Vagina (tissue), 2 donors: ENCODE measurements around the gene HMGN5.

ENCODE experiments used
- POLR2A ChIP-seq, 2 donors: fragments of 450-650 bp; IDR thresholded peaks; one replicate each; pipeline ENCODE4 v1.6.1; 2017; ENCODE audit warnings: antibody characterized with exemption in 2 of 2, mild to moderate bottlenecking in 2 of 2, moderate library complexity in 2 of 2
- POLR2AphosphoS5 ChIP-seq, 2 donors: sonication (generic); formaldehyde crosslinking; IDR thresholded peaks; one replicate each; pipeline ENCODE4 v1.9.0; 2017; ENCODE audit warnings: antibody characterized with exemption in 2 of 2, mild to moderate bottlenecking in 2 of 2, low read depth in 1 of 2; ENCODE audit not compliant: insufficient read depth in 1 of 2
- TF ChIP-seq, protein P1 (sequence below), 3 experiments: fragments of 450-650 bp in 2 of 3; fragments of 200-600 bp in 1 of 3; sonication (generic) in 1 of 3; IDR thresholded peaks; one replicate each; pipeline ENCODE4 v1.5.1; 2017 to 2019; ENCODE audit warnings: antibody characterized with exemption in 3 of 3, mild to moderate bottlenecking in 2 of 3, moderate library complexity in 2 of 3

DNA sequence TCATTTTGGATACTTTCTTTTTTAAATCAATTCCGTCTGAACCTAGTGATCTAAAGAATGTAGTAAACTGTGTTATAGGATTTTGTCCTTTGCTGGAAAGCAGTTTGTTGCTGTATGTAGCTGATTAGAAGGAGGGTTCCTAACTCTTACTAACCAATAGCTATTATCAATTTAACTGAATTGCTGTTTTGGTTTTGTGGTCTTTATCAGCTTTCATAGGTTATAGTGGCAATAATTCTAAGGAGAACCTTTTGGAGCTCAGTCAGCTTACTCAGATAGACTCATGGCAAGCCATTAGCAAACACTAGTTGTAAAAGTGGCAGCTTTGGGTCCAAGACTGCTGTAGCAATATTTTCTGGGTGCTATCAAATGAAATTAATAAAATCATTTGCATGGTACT is 29.8 kb upstream of the HMGN5 start:
- TF ChIP-seq, protein P1, sequence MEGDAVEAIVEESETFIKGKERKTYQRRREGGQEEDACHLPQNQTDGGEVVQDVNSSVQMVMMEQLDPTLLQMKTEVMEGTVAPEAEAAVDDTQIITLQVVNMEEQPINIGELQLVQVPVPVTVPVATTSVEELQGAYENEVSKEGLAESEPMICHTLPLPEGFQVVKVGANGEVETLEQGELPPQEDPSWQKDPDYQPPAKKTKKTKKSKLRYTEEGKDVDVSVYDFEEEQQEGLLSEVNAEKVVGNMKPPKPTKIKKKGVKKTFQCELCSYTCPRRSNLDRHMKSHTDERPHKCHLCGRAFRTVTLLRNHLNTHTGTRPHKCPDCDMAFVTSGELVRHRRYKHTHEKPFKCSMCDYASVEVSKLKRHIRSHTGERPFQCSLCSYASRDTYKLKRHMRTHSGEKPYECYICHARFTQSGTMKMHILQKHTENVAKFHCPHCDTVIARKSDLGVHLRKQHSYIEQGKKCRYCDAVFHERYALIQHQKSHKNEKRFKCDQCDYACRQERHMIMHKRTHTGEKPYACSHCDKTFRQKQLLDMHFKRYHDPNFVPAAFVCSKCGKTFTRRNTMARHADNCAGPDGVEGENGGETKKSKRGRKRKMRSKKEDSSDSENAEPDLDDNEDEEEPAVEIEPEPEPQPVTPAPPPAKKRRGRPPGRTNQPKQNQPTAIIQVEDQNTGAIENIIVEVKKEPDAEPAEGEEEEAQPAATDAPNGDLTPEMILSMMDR (IDR thresholded peaks at IDR 0.05) = no peak
- TF ChIP-seq POLR2AphosphoS5 (IDR thresholded peaks at IDR 0.05; ENCODE audit: insufficient read depth in 1 of 2, low read depth in 1 of 2) (no peak), POLR2A (IDR thresholded peaks at IDR 0.05) (no peak)
